Activated B cell treated with CpG ODN at 0.5 μM for 24 hours (primary cell): ENCODE results near the gene TFDP1. TPM values are rescaled to one million over a fixed set of nuclear protein-coding genes. Genes with fewer than 3 reads are reported as not detected.

Experiments used
- ATAC-seq: fragments of 200-7000 bp; cut with Tn5 transposase; one replicate; pipeline ENCODE4 v1.10.0; 2021; ENCODE audit warnings: low read depth, mild to moderate bottlenecking, moderate library complexity
- CTCF ChIA-PET: fragments of 350-600 bp; sonication (Branson Sonifier 250); formaldehyde crosslinking; loops from one replicate; lab custom pipeline; 2021; ENCODE audit warnings: antibody characterized with exemption; lab: Charles Lee
- POLR2A ChIA-PET: fragments of 350-600 bp; sonication (Branson Sonifier 250); formaldehyde crosslinking; loops from one replicate; lab custom pipeline; 2021; ENCODE audit warnings: antibody characterized with exemption; lab: Charles Lee
- DNase-seq: peaks from one replicate; pipeline ENCODE4 v3.0.0; 2022
- H3K27ac Mint-ChIP-seq: one replicate; pipeline ENCODE4 v1.8.0; 2020; ENCODE audit warnings: mixed read lengths
- H3K27me3 Mint-ChIP-seq: one replicate; pipeline ENCODE4 v1.8.0; 2021; ENCODE audit warnings: mixed read lengths
- H3K36me3 Mint-ChIP-seq: one replicate; pipeline ENCODE4 v1.8.0; 2021; ENCODE audit warnings: low read depth, mixed read lengths
- H3K4me1 Mint-ChIP-seq: one replicate; pipeline ENCODE4 v1.8.0; 2021; ENCODE audit warnings: mixed read lengths
- H3K4me3 Mint-ChIP-seq: one replicate; pipeline ENCODE4 v1.8.0; 2020; ENCODE audit warnings: mild to moderate bottlenecking, mixed read lengths
- H3K9me3 Mint-ChIP-seq: one replicate; pipeline ENCODE4 v1.8.0; 2020; ENCODE audit warnings: mixed read lengths
- intact Hi-C: fragments of 100-400 bp; cut with micrococcal nuclease; formaldehyde crosslinking; loops from one replicate; pipeline ENCODE4 v1.15.1; 2024
- total RNA-seq: library from RNA; stranded (reverse); gene quantifications from 2 replicates; pipeline ENCODE4 v1.2.3, GENCODE V29; 2022
- TF ChIP-seq, protein P1 (sequence below): fragments of 200-600 bp; IDR thresholded peaks from one replicate; pipeline ENCODE4 v1.8.0; 2022; ENCODE audit warnings: antibody characterized with exemption, mild to moderate bottlenecking

TFDP1 gene
- total RNA-seq, 1 donor from 2014 or later: 54.3 TPM

DNA sequence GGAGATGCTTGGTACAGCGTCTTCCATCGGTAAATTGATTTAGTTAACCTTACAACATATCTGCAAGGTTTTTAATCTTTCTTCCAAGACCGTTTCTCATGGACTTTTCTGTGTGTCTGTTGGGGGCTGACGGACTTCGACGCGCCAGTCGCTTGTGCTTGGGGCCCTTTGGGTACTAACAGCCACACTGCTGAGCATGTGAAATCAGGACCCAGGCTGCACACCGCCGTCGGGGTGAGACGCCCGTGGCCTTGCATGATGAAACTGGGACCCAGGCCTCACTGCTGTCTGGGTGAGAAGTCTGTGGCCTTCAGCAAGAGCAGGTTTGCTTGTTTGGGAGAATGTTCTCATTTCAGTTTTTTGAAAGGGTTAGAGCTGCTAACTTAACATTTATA, 63.7 kb downstream of the TFDP1 start:
- Mint-ChIP-seq H3K36me3 (no peaks in the 10 kb centered on the region), H3K27me3 (no peaks in the 10 kb centered on the region), H3K4me3 (no peak overlapping the region), H3K9me3 (no peaks in the 10 kb centered on the region), H3K4me1 (peaks cover 27% of the 10 kb centered on the region), H3K27ac (no peak overlapping the region)
- TF ChIP-seq, protein P1, sequence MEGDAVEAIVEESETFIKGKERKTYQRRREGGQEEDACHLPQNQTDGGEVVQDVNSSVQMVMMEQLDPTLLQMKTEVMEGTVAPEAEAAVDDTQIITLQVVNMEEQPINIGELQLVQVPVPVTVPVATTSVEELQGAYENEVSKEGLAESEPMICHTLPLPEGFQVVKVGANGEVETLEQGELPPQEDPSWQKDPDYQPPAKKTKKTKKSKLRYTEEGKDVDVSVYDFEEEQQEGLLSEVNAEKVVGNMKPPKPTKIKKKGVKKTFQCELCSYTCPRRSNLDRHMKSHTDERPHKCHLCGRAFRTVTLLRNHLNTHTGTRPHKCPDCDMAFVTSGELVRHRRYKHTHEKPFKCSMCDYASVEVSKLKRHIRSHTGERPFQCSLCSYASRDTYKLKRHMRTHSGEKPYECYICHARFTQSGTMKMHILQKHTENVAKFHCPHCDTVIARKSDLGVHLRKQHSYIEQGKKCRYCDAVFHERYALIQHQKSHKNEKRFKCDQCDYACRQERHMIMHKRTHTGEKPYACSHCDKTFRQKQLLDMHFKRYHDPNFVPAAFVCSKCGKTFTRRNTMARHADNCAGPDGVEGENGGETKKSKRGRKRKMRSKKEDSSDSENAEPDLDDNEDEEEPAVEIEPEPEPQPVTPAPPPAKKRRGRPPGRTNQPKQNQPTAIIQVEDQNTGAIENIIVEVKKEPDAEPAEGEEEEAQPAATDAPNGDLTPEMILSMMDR: no peak
- POLR2A ChIA-PET: no interaction called here
- CTCF ChIA-PET: no interaction called here
- no peak for ATAC-seq
- DNase-seq: no peak
- intact Hi-C loops: no loop called here

DNA sequence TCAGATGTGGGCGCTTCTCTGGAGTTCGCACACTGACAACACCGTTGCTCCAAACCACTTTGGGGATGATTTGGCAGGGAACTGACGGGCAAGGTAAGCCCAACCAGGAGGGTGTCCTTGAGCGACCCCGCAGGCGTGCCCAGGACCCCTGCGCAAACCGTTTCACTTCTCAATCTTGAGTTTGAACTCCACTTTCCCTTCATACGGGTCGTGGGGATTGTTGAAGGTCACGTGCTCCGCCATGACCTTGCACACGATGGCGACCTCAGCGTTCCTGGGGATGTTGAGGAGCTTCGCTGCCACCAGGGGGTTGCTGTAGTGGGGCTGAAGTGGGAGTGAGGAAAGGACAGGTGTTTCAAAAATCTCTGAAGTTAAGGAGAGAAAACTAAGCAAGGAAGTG, 64.7 kb downstream of the TFDP1 start:
- ATAC-seq: no peak

DNA sequence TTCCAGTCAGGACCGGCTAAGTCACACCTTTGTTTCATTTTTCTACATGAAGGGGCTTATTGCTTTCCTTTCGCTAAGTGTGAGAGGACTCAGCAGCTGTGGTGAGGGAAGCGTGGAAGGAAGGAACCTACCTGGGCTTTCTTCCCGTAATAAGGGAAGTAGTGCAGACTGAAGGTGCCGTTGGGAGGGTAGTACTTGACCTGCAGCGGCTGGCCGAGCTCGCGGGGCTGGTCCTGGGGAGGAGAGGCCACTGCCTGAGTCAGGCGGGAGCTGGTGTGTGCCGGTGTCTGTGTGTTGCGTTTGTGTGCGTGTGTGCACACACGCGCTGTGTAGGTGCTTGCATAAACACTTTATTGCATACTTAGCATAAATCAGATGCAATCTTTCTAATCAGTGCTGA, 65.7 kb downstream of the TFDP1 start:
- Mint-ChIP-seq H3K4me3 (no peak overlapping the region), H3K27ac (no peak overlapping the region), H3K9me3 (no peaks in the 10 kb centered on the region), H3K36me3 (no peaks in the 10 kb centered on the region), H3K27me3 (no peaks in the 10 kb centered on the region), H3K4me1 (peaks cover 16% of the 10 kb centered on the region)
- ChIA-PET POLR2A (no interaction called here), CTCF (no interaction called here)
- TF ChIP-seq, protein P1: no peak
- DNase-seq (no peak), ATAC-seq (no peak)
- intact Hi-C loops: no loop called here

More for the DNA sequence above, 64.7 kb downstream of the TFDP1 start:
- DNase-seq: no peak
- Mint-ChIP-seq H3K4me3 (no peak overlapping the region), H3K27me3 (no peaks in the 10 kb centered on the region), H3K4me1 (peaks cover 17% of the 10 kb centered on the region), H3K27ac (no peak overlapping the region), H3K36me3 (no peaks in the 10 kb centered on the region), H3K9me3 (no peaks in the 10 kb centered on the region)
- TF ChIP-seq, protein P1: no peak
- ChIA-PET CTCF (no interaction called here), POLR2A (no interaction called here)
- intact Hi-C loops: no loop called here

DNA sequence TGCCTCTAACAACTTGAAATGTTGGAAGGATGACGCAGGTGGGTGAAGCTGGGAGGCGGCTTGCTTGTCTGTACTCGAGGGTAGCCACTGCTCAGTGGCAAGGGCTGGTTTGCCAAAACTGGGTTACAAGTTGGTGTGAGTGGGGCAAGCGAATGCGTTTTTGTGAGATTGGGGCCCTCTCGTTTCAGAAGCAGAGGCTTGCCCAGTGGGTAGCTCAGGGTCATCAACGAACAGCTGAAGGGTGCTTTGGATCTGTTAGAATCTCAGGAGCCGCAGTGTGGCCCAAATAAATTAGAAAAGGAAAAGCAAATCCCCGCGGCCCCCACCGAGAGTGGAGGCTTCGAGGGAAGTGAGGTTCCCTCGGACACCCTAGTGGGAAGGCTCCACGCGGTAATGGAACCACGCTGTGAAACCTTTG, 66.2 kb downstream of the TFDP1 start:
- ATAC-seq (no peak), DNase-seq (no peak)
- POLR2A ChIA-PET: no interaction called here
- Mint-ChIP-seq H3K27me3 (no peaks in the 10 kb centered on the region), H3K4me1 (peaks cover 16% of the 10 kb centered on the region), H3K36me3 (no peaks in the 10 kb centered on the region), H3K27ac (no peak overlapping the region), H3K4me3 (no peak overlapping the region), H3K9me3 (no peaks in the 10 kb centered on the region)
- CTCF ChIA-PET: no interaction called here
- intact Hi-C loops: no loop called here
- TF ChIP-seq, protein P1: no peak

DNA sequence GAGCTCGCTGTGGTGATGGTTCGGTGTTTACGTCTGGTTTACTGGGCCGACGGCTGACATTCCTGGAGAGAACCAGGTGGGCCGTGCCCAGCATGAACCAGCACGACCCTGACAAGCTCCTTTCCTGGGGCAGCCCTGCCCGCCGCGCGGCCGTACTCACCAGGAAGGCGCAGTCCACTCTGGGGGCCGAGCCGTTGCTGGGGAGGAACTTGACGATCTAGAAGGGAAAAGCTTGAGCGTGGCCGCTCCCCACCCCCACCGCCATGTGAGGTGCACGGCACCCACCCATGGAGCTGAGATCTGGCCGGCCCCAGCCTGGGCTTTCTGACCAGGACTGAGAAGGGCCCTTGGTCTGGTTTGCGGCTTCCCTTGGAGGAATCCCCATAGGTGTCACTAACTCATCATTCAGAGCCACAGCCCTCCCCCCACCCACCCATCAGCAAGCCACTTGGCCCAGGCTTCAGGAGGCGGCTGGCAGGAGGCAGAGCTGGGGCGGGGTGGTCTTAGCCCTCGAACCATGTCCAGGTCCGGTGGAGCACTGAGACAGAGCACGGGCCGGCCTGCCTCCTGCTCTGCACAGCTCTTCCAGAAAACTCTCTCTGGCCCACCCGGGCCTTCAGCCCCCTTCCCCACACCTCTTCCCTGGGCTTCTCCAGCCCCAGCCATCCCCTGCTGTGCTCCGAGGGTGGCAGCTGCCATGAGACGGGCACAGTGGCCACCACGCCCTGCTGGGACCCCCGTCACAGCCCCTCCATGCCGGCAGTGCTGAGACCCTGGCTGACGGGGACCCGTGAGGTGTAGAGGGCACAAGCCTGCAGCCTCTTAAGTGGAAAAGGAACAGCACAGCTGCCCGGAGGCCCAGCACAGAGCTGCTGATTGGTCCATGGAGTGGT, 67.2 kb downstream of the TFDP1 start:
- H3K4me3 Mint-ChIP-seq: no peak overlapping the region
- DNase-seq: peak; percentile 9
- H3K27ac Mint-ChIP-seq: no peak overlapping the region
- no peaks in the 10 kb centered on the region for H3K36me3 Mint-ChIP-seq
- intact Hi-C loops: no loop called here
- TF ChIP-seq, protein P1: no peak
- no peak for ATAC-seq
- no peaks in the 10 kb centered on the region for H3K27me3 Mint-ChIP-seq
- POLR2A ChIA-PET: interaction anchor here (0.5 kb wide), 1 partner anchor 14 kb away, joined by 5 read pairs; no protein-coding TSS in a partner anchor
- CTCF ChIA-PET: no interaction called here
- peaks cover 11% of the 10 kb centered on the region for H3K4me1 Mint-ChIP-seq
- no peaks in the 10 kb centered on the region for H3K9me3 Mint-ChIP-seq
